Measurements from ENCODE around the gene IER2. TPM values are rescaled to one million over a fixed set of nuclear protein-coding genes. Genes with fewer than 3 reads are reported as not detected.

The IER2 gene
- total and polyA plus RNA-seq, 2 of the 8 experiments (the other 6 are each of a cell fraction or from before 2014, with no cell fraction given): 84.5 to 138 TPM

GRCh38 chr19:13129384-13129783 lies 20.8 kb upstream of the IER2 start (continued):
- TF ChIP-seq, protein P1, sequence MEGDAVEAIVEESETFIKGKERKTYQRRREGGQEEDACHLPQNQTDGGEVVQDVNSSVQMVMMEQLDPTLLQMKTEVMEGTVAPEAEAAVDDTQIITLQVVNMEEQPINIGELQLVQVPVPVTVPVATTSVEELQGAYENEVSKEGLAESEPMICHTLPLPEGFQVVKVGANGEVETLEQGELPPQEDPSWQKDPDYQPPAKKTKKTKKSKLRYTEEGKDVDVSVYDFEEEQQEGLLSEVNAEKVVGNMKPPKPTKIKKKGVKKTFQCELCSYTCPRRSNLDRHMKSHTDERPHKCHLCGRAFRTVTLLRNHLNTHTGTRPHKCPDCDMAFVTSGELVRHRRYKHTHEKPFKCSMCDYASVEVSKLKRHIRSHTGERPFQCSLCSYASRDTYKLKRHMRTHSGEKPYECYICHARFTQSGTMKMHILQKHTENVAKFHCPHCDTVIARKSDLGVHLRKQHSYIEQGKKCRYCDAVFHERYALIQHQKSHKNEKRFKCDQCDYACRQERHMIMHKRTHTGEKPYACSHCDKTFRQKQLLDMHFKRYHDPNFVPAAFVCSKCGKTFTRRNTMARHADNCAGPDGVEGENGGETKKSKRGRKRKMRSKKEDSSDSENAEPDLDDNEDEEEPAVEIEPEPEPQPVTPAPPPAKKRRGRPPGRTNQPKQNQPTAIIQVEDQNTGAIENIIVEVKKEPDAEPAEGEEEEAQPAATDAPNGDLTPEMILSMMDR (IDR thresholded peaks at IDR 0.05; ENCODE audit: control extremely low read depth in 1 of 3, insufficient read depth in 1 of 3, low read depth in 1 of 3, low read length in 3 of 3): no peak
- TF ChIP-seq JUN (IDR thresholded peaks at IDR 0.05; ENCODE audit: low read depth, low read length) (no peak), SIX5 (IDR thresholded peaks at IDR 0.05; ENCODE audit: low read depth, low read length) (no peak), POU5F1 (IDR thresholded peaks at IDR 0.05; ENCODE audit: low read depth, low read length) (no peak), EP300 (IDR thresholded peaks at IDR 0.05; ENCODE audit: borderline replicate concordance in 1 of 2, low read depth in 2 of 2, low read length in 2 of 2) (no peak), BACH1 (IDR thresholded peaks at IDR 0.05; ENCODE audit: low read length) (no peak), NRF1 (IDR thresholded peaks at IDR 0.05; ENCODE audit: low read depth, low read length) (no peak)
- TF ChIP-seq, protein P2, sequence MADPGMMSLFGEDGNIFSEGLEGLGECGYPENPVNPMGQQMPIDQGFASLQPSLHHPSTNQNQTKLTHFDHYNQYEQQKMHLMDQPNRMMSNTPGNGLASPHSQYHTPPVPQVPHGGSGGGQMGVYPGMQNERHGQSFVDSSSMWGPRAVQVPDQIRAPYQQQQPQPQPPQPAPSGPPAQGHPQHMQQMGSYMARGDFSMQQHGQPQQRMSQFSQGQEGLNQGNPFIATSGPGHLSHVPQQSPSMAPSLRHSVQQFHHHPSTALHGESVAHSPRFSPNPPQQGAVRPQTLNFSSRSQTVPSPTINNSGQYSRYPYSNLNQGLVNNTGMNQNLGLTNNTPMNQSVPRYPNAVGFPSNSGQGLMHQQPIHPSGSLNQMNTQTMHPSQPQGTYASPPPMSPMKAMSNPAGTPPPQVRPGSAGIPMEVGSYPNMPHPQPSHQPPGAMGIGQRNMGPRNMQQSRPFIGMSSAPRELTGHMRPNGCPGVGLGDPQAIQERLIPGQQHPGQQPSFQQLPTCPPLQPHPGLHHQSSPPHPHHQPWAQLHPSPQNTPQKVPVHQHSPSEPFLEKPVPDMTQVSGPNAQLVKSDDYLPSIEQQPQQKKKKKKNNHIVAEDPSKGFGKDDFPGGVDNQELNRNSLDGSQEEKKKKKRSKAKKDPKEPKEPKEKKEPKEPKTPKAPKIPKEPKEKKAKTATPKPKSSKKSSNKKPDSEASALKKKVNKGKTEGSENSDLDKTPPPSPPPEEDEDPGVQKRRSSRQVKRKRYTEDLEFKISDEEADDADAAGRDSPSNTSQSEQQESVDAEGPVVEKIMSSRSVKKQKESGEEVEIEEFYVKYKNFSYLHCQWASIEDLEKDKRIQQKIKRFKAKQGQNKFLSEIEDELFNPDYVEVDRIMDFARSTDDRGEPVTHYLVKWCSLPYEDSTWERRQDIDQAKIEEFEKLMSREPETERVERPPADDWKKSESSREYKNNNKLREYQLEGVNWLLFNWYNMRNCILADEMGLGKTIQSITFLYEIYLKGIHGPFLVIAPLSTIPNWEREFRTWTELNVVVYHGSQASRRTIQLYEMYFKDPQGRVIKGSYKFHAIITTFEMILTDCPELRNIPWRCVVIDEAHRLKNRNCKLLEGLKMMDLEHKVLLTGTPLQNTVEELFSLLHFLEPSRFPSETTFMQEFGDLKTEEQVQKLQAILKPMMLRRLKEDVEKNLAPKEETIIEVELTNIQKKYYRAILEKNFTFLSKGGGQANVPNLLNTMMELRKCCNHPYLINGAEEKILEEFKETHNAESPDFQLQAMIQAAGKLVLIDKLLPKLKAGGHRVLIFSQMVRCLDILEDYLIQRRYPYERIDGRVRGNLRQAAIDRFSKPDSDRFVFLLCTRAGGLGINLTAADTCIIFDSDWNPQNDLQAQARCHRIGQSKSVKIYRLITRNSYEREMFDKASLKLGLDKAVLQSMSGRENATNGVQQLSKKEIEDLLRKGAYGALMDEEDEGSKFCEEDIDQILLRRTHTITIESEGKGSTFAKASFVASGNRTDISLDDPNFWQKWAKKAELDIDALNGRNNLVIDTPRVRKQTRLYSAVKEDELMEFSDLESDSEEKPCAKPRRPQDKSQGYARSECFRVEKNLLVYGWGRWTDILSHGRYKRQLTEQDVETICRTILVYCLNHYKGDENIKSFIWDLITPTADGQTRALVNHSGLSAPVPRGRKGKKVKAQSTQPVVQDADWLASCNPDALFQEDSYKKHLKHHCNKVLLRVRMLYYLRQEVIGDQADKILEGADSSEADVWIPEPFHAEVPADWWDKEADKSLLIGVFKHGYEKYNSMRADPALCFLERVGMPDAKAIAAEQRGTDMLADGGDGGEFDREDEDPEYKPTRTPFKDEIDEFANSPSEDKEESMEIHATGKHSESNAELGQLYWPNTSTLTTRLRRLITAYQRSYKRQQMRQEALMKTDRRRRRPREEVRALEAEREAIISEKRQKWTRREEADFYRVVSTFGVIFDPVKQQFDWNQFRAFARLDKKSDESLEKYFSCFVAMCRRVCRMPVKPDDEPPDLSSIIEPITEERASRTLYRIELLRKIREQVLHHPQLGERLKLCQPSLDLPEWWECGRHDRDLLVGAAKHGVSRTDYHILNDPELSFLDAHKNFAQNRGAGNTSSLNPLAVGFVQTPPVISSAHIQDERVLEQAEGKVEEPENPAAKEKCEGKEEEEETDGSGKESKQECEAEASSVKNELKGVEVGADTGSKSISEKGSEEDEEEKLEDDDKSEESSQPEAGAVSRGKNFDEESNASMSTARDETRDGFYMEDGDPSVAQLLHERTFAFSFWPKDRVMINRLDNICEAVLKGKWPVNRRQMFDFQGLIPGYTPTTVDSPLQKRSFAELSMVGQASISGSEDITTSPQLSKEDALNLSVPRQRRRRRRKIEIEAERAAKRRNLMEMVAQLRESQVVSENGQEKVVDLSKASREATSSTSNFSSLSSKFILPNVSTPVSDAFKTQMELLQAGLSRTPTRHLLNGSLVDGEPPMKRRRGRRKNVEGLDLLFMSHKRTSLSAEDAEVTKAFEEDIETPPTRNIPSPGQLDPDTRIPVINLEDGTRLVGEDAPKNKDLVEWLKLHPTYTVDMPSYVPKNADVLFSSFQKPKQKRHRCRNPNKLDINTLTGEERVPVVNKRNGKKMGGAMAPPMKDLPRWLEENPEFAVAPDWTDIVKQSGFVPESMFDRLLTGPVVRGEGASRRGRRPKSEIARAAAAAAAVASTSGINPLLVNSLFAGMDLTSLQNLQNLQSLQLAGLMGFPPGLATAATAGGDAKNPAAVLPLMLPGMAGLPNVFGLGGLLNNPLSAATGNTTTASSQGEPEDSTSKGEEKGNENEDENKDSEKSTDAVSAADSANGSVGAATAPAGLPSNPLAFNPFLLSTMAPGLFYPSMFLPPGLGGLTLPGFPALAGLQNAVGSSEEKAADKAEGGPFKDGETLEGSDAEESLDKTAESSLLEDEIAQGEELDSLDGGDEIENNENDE (IDR thresholded peaks at IDR 0.05; ENCODE audit: insufficient replicate concordance, low read length): no peak

All from H1 (cell line).